Left cardiac atrium (tissue), 4 donors: Measurements from ENCODE around the gene GOLGA8K. TPM values are rescaled to one million over a fixed set of nuclear protein-coding genes. Genes with fewer than 3 reads are reported as not detected.
A peak's percentile ranks its signal among the peaks of the same experiment; 100 is the strongest.
"Not testable (repeated sequence)": the region's sequence is repeated elsewhere in the genome, so short reads cannot be mapped to it uniquely, and the experiment has no call there.

Experiments used
- ATAC-seq, 2 donors: fragments of 200-7000 bp; cut with Tn5 transposase; one replicate each; pipeline ENCODE4 v1.9.1; 2020; ENCODE audit warnings: mild to moderate bottlenecking in 2 of 2, moderate library complexity in 2 of 2
- DNase-seq: peaks from one replicate; pipeline ENCODE4 v3.0.0-alpha.2; 2020
- intact Hi-C, 2 donors: fragments of 100-400 bp; cut with DNase I; formaldehyde crosslinking; loops; one replicate each; pipeline versions ENCODE4 v1.14.1 to v1.15.1; 2022 to 2023
- total RNA-seq, 2 donors: library from RNA; stranded (reverse); fragmentation: NEBNext Ultra II Directional; extraction: Animal tissue kit (Norgen Biotek cat#: 25700); gene quantifications; one replicate each; pipeline ENCODE4 v1.2.1, GENCODE V29; 2021
- donor health status: DM: no; HTN: yes; CAD: no.
- donor health status: DM: no; HTN: yes; CAD: no; lungs with severe emphysema.
- donor health status: DM: yes; HTN: yes; CAD: no.
- donor health status: Dilated cardiomyopathy.

GOLGA8K gene
- total RNA-seq, 2 donors from 2014 or later, result 0.63 to 0.77 TPM

GRCh38 chr15:32363449-32363848 lies 39.6 kb downstream of the GOLGA8K start:
- ATAC-seq, DNase-seq, intact Hi-C loops: not testable (repeated sequence)

- intact Hi-C loops, DNase-seq, ATAC-seq: not testable (repeated sequence)
These were observed 41.4 kb downstream of the GOLGA8K start for GRCh38 chr15:32361662-32362061.

DNA sequence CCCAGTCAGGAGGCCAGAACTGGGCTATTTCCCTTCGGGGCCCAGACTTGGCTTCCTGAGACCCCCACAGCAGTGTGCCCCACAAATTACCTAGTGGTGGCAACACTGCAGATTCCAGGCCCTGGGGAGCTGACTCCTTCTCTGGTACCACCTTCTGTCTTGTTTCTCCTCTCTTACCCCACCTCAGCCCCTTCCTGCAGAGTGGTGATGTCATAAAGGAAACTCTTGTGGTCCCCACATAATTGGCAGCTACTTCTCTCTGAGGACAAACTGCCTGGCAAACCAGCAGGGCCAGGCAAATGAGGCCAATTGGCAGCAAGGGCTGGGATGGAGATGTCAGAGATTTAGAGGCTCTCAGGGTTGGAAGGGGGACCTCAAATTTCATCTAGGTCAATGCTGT lies 44.6 kb downstream of the GOLGA8K start:
- ATAC-seq, DNase-seq, intact Hi-C loops: not testable (repeated sequence)

DNA sequence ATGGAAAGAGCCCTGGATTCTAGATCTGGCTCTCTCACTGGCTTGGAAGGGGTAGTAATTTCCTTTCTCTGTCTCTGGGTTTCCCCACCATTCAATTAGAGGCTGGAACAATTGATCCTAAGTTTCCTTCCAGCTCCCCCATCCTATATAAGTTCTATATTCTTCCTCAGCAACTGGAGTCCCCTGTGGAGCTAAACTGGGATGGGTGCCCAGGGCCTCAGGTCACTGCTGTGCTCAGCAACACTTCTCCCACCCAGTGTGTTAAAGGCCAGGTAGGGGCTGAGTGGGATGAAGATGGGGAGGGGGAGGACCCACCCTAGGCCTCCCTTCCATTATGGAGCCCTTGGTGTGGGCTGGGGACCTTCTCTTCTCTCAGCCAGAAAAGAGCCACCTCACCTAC lies 46.2 kb downstream of the GOLGA8K start:
- intact Hi-C loops, ATAC-seq, DNase-seq: not testable (repeated sequence)

GRCh38 chr15:32352748-32353147 lies 50.3 kb downstream of the GOLGA8K start:
- ATAC-seq, DNase-seq, intact Hi-C loops: not testable (repeated sequence)

DNA sequence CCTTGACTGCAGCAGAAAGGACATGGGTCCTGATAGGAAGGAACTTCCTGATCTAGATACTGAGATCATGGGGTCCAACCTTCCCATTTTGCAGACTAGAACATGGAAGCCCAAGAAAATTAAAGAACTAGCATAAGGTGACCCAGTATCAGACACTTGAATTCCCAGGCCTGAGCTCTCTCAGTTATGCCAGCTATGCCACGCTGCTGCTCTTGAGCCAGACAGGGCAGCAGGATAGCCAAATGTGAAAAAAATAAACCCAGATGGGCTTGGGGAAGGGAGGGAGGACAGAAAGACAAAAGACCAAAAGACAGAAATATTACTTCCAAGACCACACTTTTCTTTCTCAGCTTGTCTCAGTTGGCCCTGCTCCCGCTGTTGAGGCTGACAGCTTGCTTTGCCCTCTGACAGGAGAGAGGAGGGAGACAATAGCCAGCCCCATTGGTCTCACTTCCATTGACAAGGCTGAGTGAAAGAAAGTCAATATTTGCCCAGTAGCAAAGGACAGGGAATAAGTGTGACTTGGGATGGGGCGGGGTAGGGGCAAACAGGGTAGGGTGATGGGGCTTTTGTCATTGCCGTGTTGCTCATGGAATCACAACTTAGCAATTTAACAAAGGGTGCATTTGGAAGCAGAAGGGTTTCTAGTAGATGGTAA lies 52.4 kb downstream of the GOLGA8K start:
- intact Hi-C loops, DNase-seq, ATAC-seq: not testable (repeated sequence)

GRCh38 chr15:32347037-32347436 lies 56.1 kb downstream of the GOLGA8K start:
- intact Hi-C loops, DNase-seq, ATAC-seq: not testable (repeated sequence)

DNA sequence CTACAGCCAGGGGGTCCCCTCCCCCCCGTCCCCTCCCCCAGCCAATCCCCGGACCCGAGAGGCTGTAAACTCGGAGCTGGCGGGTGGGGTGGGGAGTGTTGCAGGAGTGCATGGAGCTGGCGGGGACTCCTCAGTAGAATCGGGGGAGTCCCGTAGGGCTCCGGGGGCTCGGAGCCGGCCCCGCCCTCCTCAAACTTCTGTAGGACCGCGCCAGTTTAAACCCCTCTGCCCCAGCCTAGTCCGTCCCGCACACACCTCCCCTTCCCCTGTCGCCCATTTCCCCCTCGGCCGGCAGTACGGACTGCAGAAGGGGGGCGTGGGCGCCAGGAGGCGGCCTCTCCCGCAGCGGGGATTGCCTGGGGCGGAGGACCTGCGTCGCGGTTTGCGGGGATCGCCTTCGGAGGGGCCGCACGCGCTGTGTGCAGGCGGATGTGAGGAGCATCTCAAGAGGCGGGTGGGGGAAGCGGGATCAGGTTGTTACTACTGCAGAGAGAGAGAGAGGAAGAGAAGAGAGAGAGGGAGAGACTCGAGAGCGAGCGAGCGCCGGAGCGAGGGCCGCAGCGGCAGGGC lies 57.0 kb downstream of the GOLGA8K start:
- peak in 1 of 2 donors; percentile 19 for ATAC-seq
- DNase-seq, intact Hi-C loops: not testable (repeated sequence)

- DNase-seq, ATAC-seq, intact Hi-C loops: not testable (repeated sequence)
These were observed 59.2 kb downstream of the GOLGA8K start for GRCh38 chr15:32343921-32344320.

Other genes with a start within 250 kb of the GOLGA8K start
- 1 to 10 TPM; 1.6 to 1.7 TPM for gene GOLGA8O, start 52.3 kb upstream of the GOLGA8K start, total RNA-seq
- 1 to 10 TPM; 8.8 to 9.2 TPM for gene GOLGA8N, start 190.2 kb upstream of the GOLGA8K start, total RNA-seq
- gene ARHGAP11A, start 212.2 kb upstream of the GOLGA8K start, total RNA-seq, result 1 to 10 TPM; 2.6 to 3.8 TPM
- under 1 TPM; 0.73 to 0.91 TPM for gene SCG5, start 238.4 kb upstream of the GOLGA8K start, total RNA-seq